ENCODE data around the gene EN1.

DNA sequence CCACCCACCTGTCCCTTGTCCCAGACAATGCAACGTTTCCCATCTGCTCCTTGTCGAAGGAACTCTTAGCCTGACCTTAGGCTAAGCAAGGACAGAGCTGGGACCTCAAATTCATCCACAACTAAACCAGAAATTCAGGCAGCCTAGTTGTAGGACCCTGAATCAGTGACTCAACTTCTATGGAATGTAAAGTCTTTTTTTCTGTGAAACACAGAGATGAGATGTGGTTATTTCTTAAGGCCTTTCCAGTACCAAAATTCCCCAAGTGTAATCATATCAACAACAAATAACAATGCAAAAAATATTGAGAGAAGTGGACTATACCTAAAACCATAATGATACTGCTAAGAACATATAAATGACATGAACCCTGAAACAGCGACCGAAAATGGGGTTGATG is 46.7 kb downstream of the EN1 start:
- TF ChIP-seq POLR2A (IDR thresholded peaks at IDR 0.05) (no peak), CTCF (IDR thresholded peaks at IDR 0.05) (no peak)

All from testis (tissue), 2 donors.